ENCODE data around the gene ADPRH.
"Not testable (repeated sequence)": the region's sequence is repeated elsewhere in the genome, so short reads cannot be mapped to it uniquely, and the experiment has no call there.

ADPRH gene

GRCh38 chr3:119579366-119580066 lies at the start of gene ADPRH:
ADPRH (plus strand) TSS chr3:119579492; CDS start chr3:119582170, 2,678 bp downstream.
- peak; percentile 50 for DNase-seq

GRCh38 chr3:119529883-119530282 lies 49.4 kb upstream of the ADPRH start:
- no peak for DNase-seq

GRCh38 chr3:119530456-119530855 lies 48.8 kb upstream of the ADPRH start:
- DNase-seq, result no peak

- DNase-seq, result no peak
These were observed 48.1 kb upstream of the ADPRH start for GRCh38 chr3:119531151-119531550.

- DNase-seq, result no peak
These were observed 45.0 kb upstream of the ADPRH start for GRCh38 chr3:119534296-119534695.

- no peak for DNase-seq
These were observed 42.5 kb upstream of the ADPRH start for GRCh38 chr3:119536757-119537156.

- DNase-seq, result no peak
These were observed 40.5 kb upstream of the ADPRH start for GRCh38 chr3:119538772-119539171.

- DNase-seq, result no peak
These were observed 37.7 kb upstream of the ADPRH start for GRCh38 chr3:119541547-119541946.

GRCh38 chr3:119542168-119542767 lies 37.0 kb upstream of the ADPRH start:
- no peak for DNase-seq

- no peak for DNase-seq
These were observed 36.1 kb upstream of the ADPRH start for GRCh38 chr3:119543147-119543546.

- no peak for DNase-seq
These were observed 32.1 kb upstream of the ADPRH start for GRCh38 chr3:119547227-119547626.

- DNase-seq, result no peak
These were observed 31.0 kb upstream of the ADPRH start for GRCh38 chr3:119548341-119548740.

GRCh38 chr3:119550192-119550910 lies 28.9 kb upstream of the ADPRH start:
- no peak for DNase-seq

GRCh38 chr3:119551598-119551997 lies 27.7 kb upstream of the ADPRH start:
- DNase-seq, result no peak

GRCh38 chr3:119552928-119553327 lies 26.4 kb upstream of the ADPRH start:
- not testable (repeated sequence) for DNase-seq

GRCh38 chr3:119553823-119554415 lies 25.4 kb upstream of the ADPRH start:
- no peak for DNase-seq

GRCh38 chr3:119555309-119555735 lies 24.0 kb upstream of the ADPRH start:
- DNase-seq, result no peak

GRCh38 chr3:119555929-119556328 lies 23.4 kb upstream of the ADPRH start:
- no peak for DNase-seq

GRCh38 chr3:119557192-119557876 lies 22.0 kb upstream of the ADPRH start:
- no peak for DNase-seq

- no peak for DNase-seq
These were observed 21.4 kb upstream of the ADPRH start for GRCh38 chr3:119557877-119558269.

- no peak for DNase-seq
These were observed 20.5 kb upstream of the ADPRH start for GRCh38 chr3:119558626-119559317.

- DNase-seq, result peak; percentile 46
These were observed 19.8 kb upstream of the ADPRH start, which contains the start of gene CD80 for GRCh38 chr3:119559441-119559963. CD80 (minus strand) TSS chr3:119559614; CDS start chr3:119557728, 1,886 bp downstream.
